ACC112 (cell line): ENCODE data around the gene TRMU.

Source experiments
- H2AFZ ChIP-seq: fragments of 200-600 bp; sonication (generic); one replicate; pipeline ENCODE4 v1.6.0; 2017; ENCODE audit warnings: antibody characterized with exemption, low read length; ENCODE audit not compliant: unreplicated experiment
- H3K27ac ChIP-seq: fragments of 200-600 bp; sonication (generic); 2 replicates; pipeline ENCODE4 v1.5.1; 2014; ENCODE audit warnings: low read depth, mild to moderate bottlenecking, antibody characterized with exemption, low read length, moderate library complexity
- H3K27me3 ChIP-seq: fragments of 200-600 bp; sonication (generic); 2 replicates; pipeline ENCODE4 v1.6.1; 2014; ENCODE audit warnings: mild to moderate bottlenecking, antibody characterized with exemption, low read length, moderate library complexity, mixed read lengths; ENCODE audit not compliant: insufficient read depth
- H3K36me3 ChIP-seq: fragments of 200-600 bp; sonication (generic); 2 replicates; pipeline ENCODE4 v1.6.1; 2016; ENCODE audit warnings: mild to moderate bottlenecking, antibody characterized with exemption, low read length, moderate library complexity, mixed read lengths; ENCODE audit not compliant: insufficient read depth
- H3K4me1 ChIP-seq: fragments of 200-600 bp; sonication (generic); one replicate; pipeline ENCODE4 v1.6.1; 2016; ENCODE audit warnings: low read length, mixed read lengths; ENCODE audit not compliant: insufficient read depth, unreplicated experiment, control insufficient read depth
- H3K4me3 ChIP-seq: fragments of 200-600 bp; sonication (generic); 2 replicates; pipeline ENCODE4 v1.5.1; 2014; ENCODE audit warnings: mild to moderate bottlenecking, low read depth, low read length
- H3K79me2 ChIP-seq: fragments of 200-600 bp; sonication (generic); one replicate; pipeline ENCODE4 v1.6.0; 2016; ENCODE audit warnings: low read length; ENCODE audit not compliant: control insufficient read depth, unreplicated experiment, insufficient read depth

Gene TRMU

GRCh38 chr22:46338636-46339035 lies 3.1 kb downstream of the TRMU start:
- Histone ChIP-seq H2AFZ (no peak overlapping the region), H3K4me1 (no peaks in the 10 kb centered on the region), H3K36me3 (no peaks in the 10 kb centered on the region), H3K27ac (no peak overlapping the region), H3K27me3 (no peaks in the 10 kb centered on the region), H3K79me2 (peaks cover 25% of the 10 kb centered on the region), H3K4me3 (no peak overlapping the region)

DNA sequence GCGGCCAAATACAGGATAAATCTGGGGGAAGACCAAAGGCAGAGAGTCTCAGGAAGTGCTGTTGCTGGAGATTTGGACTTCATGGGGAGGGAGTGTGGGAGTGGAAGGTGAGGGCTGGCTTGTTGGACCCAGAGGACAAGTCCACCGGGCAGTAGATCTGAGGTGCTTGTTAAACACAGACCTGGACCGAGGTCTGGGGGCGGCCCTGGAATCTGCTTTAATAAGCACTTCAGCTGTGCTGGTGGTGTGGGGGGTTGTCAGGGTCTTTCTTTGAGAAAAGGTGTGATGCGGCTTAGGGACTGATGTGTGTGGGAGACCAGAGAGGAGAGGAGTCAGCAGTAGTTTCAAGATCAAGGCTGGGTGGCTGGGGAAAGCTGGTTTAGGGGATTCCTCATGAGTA lies 4.4 kb downstream of the TRMU start:
- Histone ChIP-seq H3K79me2 (peaks cover 25% of the 10 kb centered on the region), H3K36me3 (no peaks in the 10 kb centered on the region)

GRCh38 chr22:46340676-46341075 lies 5.2 kb downstream of the TRMU start:
- Histone ChIP-seq H3K36me3 (no peaks in the 10 kb centered on the region), H3K79me2 (peaks cover 24% of the 10 kb centered on the region)

More for the DNA sequence above, 4.4 kb downstream of the TRMU start:
- Histone ChIP-seq H3K4me1 (no peaks in the 10 kb centered on the region), H3K27me3 (no peaks in the 10 kb centered on the region), H2AFZ (no peak overlapping the region), H3K4me3 (no peak overlapping the region), H3K27ac (no peak overlapping the region)

DNA sequence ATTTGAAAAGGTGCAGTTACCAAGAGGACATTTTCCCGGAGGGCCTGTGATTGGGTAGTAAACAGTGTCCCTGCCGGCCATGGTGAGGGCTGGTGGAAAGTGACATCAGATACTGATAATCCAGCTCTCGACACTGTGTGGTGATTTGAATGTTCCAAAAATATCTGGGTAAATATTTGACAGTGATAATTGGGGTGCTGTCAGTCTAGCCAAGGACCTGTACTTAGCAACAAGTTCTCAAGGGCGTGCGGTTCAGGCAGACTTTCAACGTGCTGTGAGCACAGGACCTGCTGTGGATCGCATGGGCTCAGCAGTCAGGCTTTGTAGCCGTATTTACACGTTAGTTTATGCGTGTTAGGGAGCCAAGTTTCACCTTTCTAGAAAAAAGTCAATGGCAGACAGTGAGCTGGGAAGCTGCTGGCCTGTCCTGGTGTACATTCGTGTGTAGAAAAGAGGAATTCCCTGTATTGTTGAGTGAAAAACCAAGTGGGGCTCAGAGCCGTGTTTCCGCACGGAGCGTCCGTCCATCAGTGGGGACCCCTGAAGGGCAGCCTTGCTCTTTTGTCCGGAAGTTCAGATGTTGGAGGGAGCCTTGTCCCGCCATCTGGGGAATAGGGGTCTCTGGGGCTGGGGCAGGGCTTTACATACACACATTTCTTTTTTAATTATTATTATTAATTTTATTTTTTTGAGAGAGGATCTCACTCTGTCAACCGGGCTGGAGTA lies 11.3 kb downstream of the TRMU start:
- no peak overlapping the region for H3K27ac ChIP-seq
- H3K36me3 ChIP-seq: no peaks in the 10 kb centered on the region
- no peaks in the 10 kb centered on the region for H3K4me1 ChIP-seq
- H3K4me3 ChIP-seq: no peak overlapping the region
- no peak overlapping the region for H2AFZ ChIP-seq
- H3K27me3 ChIP-seq: no peaks in the 10 kb centered on the region
- no peaks in the 10 kb centered on the region for H3K79me2 ChIP-seq

More at GRCh38 chr22:46340676-46341075, 5.2 kb downstream of the TRMU start:
- no peaks in the 10 kb centered on the region for H3K4me1 ChIP-seq
- no peaks in the 10 kb centered on the region for H3K27me3 ChIP-seq
- H3K4me3 ChIP-seq: no peak overlapping the region
- H2AFZ ChIP-seq: no peak overlapping the region
- no peak overlapping the region for H3K27ac ChIP-seq

DNA sequence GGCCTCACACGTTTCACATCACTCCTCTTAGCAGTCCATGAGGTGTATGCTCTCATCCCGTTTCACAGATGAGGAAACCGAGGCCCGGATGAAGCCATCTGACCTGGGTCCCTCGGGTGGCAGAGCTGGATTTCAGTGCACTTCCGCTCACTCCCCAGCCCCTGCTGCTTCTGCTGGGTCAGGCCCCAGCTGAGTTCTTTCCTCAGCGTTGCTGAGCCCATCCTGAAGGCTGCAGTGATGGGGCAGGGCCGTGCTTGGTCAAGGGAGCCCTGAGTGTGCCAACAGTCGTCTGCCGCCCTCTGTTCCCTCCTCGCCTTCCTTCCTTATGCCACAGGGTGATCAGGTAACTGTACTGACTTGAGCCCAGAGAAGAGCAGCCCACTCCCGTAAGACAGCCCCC lies 12.1 kb downstream of the TRMU start:
- Histone ChIP-seq H3K4me1 (no peaks in the 10 kb centered on the region), H3K27ac (no peak overlapping the region)

GRCh38 chr22:46348099-46348695 lies 12.7 kb downstream of the TRMU start:
- H3K36me3 ChIP-seq: no peaks in the 10 kb centered on the region

More for the DNA sequence above, 12.1 kb downstream of the TRMU start:
- H3K27me3 ChIP-seq: no peaks in the 10 kb centered on the region
- H3K79me2 ChIP-seq: no peaks in the 10 kb centered on the region
- H3K4me3 ChIP-seq: no peak overlapping the region
- H3K36me3 ChIP-seq: no peaks in the 10 kb centered on the region
- H2AFZ ChIP-seq: no peak overlapping the region

GRCh38 chr22:46349238-46349637 lies 13.7 kb downstream of the TRMU start:
- Histone ChIP-seq H3K27me3 (no peaks in the 10 kb centered on the region), H3K4me3 (no peak overlapping the region), H3K36me3 (no peaks in the 10 kb centered on the region), H3K4me1 (no peaks in the 10 kb centered on the region), H2AFZ (no peak overlapping the region), H3K27ac (no peak overlapping the region), H3K79me2 (no peaks in the 10 kb centered on the region)

More at GRCh38 chr22:46348099-46348695, 12.7 kb downstream of the TRMU start:
- no peaks in the 10 kb centered on the region for H3K27me3 ChIP-seq
- H3K4me1 ChIP-seq: no peaks in the 10 kb centered on the region
- H3K27ac ChIP-seq: no peak overlapping the region
- H3K4me3 ChIP-seq: no peak overlapping the region
- no peak overlapping the region for H2AFZ ChIP-seq
- H3K79me2 ChIP-seq: no peaks in the 10 kb centered on the region

- H2AFZ ChIP-seq: no peak overlapping the region
- H3K4me1 ChIP-seq: no peaks in the 10 kb centered on the region
- no peaks in the 10 kb centered on the region for H3K27me3 ChIP-seq
- H3K27ac ChIP-seq: no peak overlapping the region
- H3K79me2 ChIP-seq: no peaks in the 10 kb centered on the region
- H3K36me3 ChIP-seq: no peaks in the 10 kb centered on the region
- no peak overlapping the region for H3K4me3 ChIP-seq
Measured at GRCh38 chr22:46349681-46350080, 14.2 kb downstream of the TRMU start.

DNA sequence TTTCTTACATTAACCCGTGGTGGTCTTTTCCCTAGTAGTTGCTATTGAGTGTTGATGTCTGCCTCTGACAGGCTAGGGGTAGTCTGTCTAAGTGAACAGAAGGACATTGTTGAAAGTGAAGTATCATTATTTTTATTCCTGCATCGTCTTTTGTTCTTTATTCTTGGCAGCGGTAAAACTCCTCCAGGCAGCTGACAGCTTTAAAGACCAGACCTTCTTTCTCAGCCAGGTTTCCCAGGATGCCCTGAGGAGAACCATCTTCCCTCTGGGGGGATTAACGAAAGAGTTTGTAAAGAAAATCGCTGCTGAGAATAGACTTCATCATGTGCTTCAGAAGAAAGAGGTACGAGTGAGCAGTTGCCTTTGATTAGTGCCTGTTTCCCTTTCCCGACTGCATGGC lies 14.6 kb downstream of the TRMU start:
- Histone ChIP-seq H2AFZ (no peak overlapping the region), H3K79me2 (no peaks in the 10 kb centered on the region), H3K36me3 (no peaks in the 10 kb centered on the region), H3K27ac (no peak overlapping the region), H3K4me1 (no peaks in the 10 kb centered on the region), H3K27me3 (no peaks in the 10 kb centered on the region), H3K4me3 (no peak overlapping the region)

DNA sequence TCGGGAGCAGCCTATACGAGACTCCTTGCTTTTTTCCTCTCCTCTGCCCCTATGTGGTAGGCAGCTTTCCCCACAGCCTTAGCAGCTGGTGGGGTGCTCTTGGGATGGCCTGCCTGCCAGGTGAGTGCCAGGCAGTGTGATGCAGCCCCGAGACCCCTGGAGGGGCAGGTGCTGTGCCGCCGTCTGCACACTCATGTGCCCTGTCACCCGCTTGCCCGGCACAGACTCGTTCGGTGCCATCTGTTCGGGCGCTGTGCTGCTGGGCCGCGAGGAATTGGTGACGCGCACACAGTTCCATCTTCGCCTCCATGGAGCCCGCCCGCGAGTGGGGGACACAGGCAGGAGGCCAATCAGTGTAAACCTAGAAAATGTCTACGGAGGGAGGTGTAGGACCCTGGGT lies 15.1 kb downstream of the TRMU start:
- Histone ChIP-seq H3K4me1 (no peaks in the 10 kb centered on the region), H3K27ac (no peak overlapping the region), H3K27me3 (no peaks in the 10 kb centered on the region), H3K79me2 (no peaks in the 10 kb centered on the region), H3K36me3 (no peaks in the 10 kb centered on the region), H3K4me3 (no peak overlapping the region), H2AFZ (no peak overlapping the region)

- Histone ChIP-seq H3K36me3 (no peaks in the 10 kb centered on the region), H3K4me3 (no peak overlapping the region), H3K27me3 (no peaks in the 10 kb centered on the region), H3K4me1 (no peaks in the 10 kb centered on the region), H3K79me2 (no peaks in the 10 kb centered on the region), H2AFZ (no peak overlapping the region), H3K27ac (no peak overlapping the region)
Measured at GRCh38 chr22:46351131-46351735, 15.7 kb downstream of the TRMU start.
